HG03064 (cell line): Measurements from ENCODE around the gene PPP1R12B.
"Not testable (repeated sequence)": the region's sequence is repeated elsewhere in the genome, so short reads cannot be mapped to it uniquely, and the experiment has no call there.

Experiments used
- ATAC-seq: cut with Tn5 transposase; IDR thresholded peaks from one replicate; pipeline ENCODE4 v1.9.1; 2021; ENCODE audit warnings: low read depth; ENCODE audit not compliant: unreplicated experiment

Gene PPP1R12B

GRCh38 chr1:202473266-202474045 is 125.0 kb downstream of the PPP1R12B start:
- ATAC-seq = not testable (repeated sequence)

- ATAC-seq = not testable (repeated sequence)
Observed at GRCh38 chr1:202479661-202480060, 131.2 kb downstream of the PPP1R12B start.

GRCh38 chr1:202480640-202481039 is 132.1 kb downstream of the PPP1R12B start:
- not testable (repeated sequence) for ATAC-seq

- not testable (repeated sequence) for ATAC-seq
Observed at GRCh38 chr1:202483362-202483761, 134.9 kb downstream of the PPP1R12B start.

- not testable (repeated sequence) for ATAC-seq
Observed at GRCh38 chr1:202484032-202484431, 135.5 kb downstream of the PPP1R12B start.

GRCh38 chr1:202484820-202485219 is 136.3 kb downstream of the PPP1R12B start:
- not testable (repeated sequence) for ATAC-seq

- ATAC-seq = peak; percentile 64
Observed at GRCh38 chr1:202488178-202488649, 139.7 kb downstream of the PPP1R12B start.

- ATAC-seq = not testable (repeated sequence)
Observed at GRCh38 chr1:202489101-202489500, 140.6 kb downstream of the PPP1R12B start.

GRCh38 chr1:202493112-202493511 is 144.6 kb downstream of the PPP1R12B start:
- ATAC-seq = not testable (repeated sequence)

GRCh38 chr1:202498542-202498941 is 150.0 kb downstream of the PPP1R12B start:
- no peak for ATAC-seq

GRCh38 chr1:202499997-202500396 is 151.5 kb downstream of the PPP1R12B start:
- not testable (repeated sequence) for ATAC-seq

GRCh38 chr1:202501281-202501680 is 152.8 kb downstream of the PPP1R12B start:
- no peak for ATAC-seq

- no peak for ATAC-seq
Observed at GRCh38 chr1:202505356-202505755, 156.9 kb downstream of the PPP1R12B start.

GRCh38 chr1:202505880-202506575 is 157.5 kb downstream of the PPP1R12B start:
- ATAC-seq = not testable (repeated sequence)

- not testable (repeated sequence) for ATAC-seq
Observed at GRCh38 chr1:202508863-202509262, 160.4 kb downstream of the PPP1R12B start.

- peak; percentile 65 for ATAC-seq
Observed at GRCh38 chr1:202513875-202514274, 165.4 kb downstream of the PPP1R12B start.

GRCh38 chr1:202516434-202516877 is 168.0 kb downstream of the PPP1R12B start:
- no peak for ATAC-seq

- not testable (repeated sequence) for ATAC-seq
Observed at GRCh38 chr1:202517146-202517545, 168.6 kb downstream of the PPP1R12B start.

- not testable (repeated sequence) for ATAC-seq
Observed at GRCh38 chr1:202518180-202518579, 169.7 kb downstream of the PPP1R12B start.

GRCh38 chr1:202518905-202519304 is 170.4 kb downstream of the PPP1R12B start:
- ATAC-seq = not testable (repeated sequence)

GRCh38 chr1:202520129-202520856 is 171.8 kb downstream of the PPP1R12B start:
- ATAC-seq = not testable (repeated sequence)
